Measurements from ENCODE around the gene BLVRB.
"Not testable (repeated sequence)": the region's sequence is repeated elsewhere in the genome, so short reads cannot be mapped to it uniquely, and the experiment has no call there.

- not testable (repeated sequence) for TF ChIP-seq POLR2AphosphoS5 (IDR thresholded peaks at IDR 0.05; ENCODE audit: low read length); RCOR1 (conservative IDR thresholded peaks at IDR 0.05; ENCODE audit: low read depth, low read length); CTCF (IDR thresholded peaks at IDR 0.05 in 2 of 3, conservative IDR thresholded peaks at IDR 0.05 in 1 of 3; ENCODE audit: control insufficient read depth in 2 of 3, extremely low read depth in 1 of 3, insufficient read depth in 1 of 3, low read depth in 3 of 3, low read length in 3 of 3); RFX5 (IDR thresholded peaks at IDR 0.05; ENCODE audit: low read depth, low read length); FOXM1 (IDR thresholded peaks at IDR 0.05; ENCODE audit: low read depth, low read length); ZNF622 (IDR thresholded peaks at IDR 0.05); SMAD1 (IDR thresholded peaks at IDR 0.05; ENCODE audit: low read depth, partially characterized antibody); ZNF24 (IDR thresholded peaks at IDR 0.05); KLF5 (IDR thresholded peaks at IDR 0.05; ENCODE audit: partially characterized antibody)
These were observed 10.5 kb upstream of the BLVRB start for GRCh38 chr19:40475878-40476644.

All from GM12878 (cell line).